Upper lobe of left lung (tissue), 6 donors: ENCODE results near the gene GTSE1. TPM values are rescaled to one million over a fixed set of nuclear protein-coding genes. Genes with fewer than 3 reads are reported as not detected.
A peak's percentile ranks its signal among the peaks of the same experiment; 100 is the strongest.

Experiments
- ATAC-seq, 2 donors: fragments of 200-7000 bp; cut with Tn5 transposase; one replicate each; pipeline ENCODE4 v1.9.1; 2022; ENCODE audit warnings: mild to moderate bottlenecking in 2 of 2, moderate library complexity in 2 of 2; ENCODE audit not compliant: low FRiP score in 2 of 2
- DNase-seq, 2 donors: peaks; one replicate each; pipeline ENCODE4 v3.0.0-alpha.2; 2019 to 2020
- H3K27ac ChIP-seq, 4 donors: fragments of 200-600 bp; sonication (generic); one replicate each; pipeline ENCODE4 v1.5.1; 2016 to 2019
- H3K27me3 ChIP-seq, 4 donors: fragments of 200-600 bp; sonication (generic); one replicate each; pipeline ENCODE4 v1.5.1; 2017 to 2019
- H3K36me3 ChIP-seq, 4 donors: fragments of 200-600 bp; sonication (generic); one replicate each; pipeline ENCODE4 v1.5.1; 2016 to 2019
- H3K4me1 ChIP-seq, 4 donors: fragments of 200-600 bp; sonication (generic); one replicate each; pipeline ENCODE4 v1.5.1; 2018 to 2019
- H3K4me3 ChIP-seq, 4 donors: fragments of 200-600 bp; sonication (generic); one replicate each; pipeline ENCODE4 v1.5.1; 2017 to 2019; ENCODE audit warnings: mild to moderate bottlenecking in 2 of 4, moderate library complexity in 1 of 4
- H3K9me3 ChIP-seq, 4 donors: fragments of 200-600 bp; sonication (generic); one replicate each; pipeline ENCODE4 v1.5.1; 2018 to 2019
- EP300 ChIP-seq, 4 donors: sonication (generic); formaldehyde crosslinking; IDR thresholded peaks; one replicate each; pipeline ENCODE4 v1.5.1; 2017; ENCODE audit warnings: antibody characterized with exemption in 4 of 4, control low read depth in 2 of 4
- POLR2A ChIP-seq, 4 donors: fragments of 450-650 bp; IDR thresholded peaks; one replicate each; pipeline ENCODE4 v1.5.1; 2016 to 2017; ENCODE audit warnings: antibody characterized with exemption in 4 of 4, mild to moderate bottlenecking in 2 of 4
- POLR2AphosphoS5 ChIP-seq, 2 donors: sonication (generic); formaldehyde crosslinking; IDR thresholded peaks; one replicate each; pipeline ENCODE4 v1.5.1; 2017; ENCODE audit warnings: antibody characterized with exemption in 2 of 2
- WGBS, 2 donors: methylation state at CpG; one replicate each; pipeline ENCODE4 v1.1.5; 2017 to 2018; 5-methylcytosine and 5-hydroxymethylcytosine counted together
- total RNA-seq, 6 donors: library from RNA; depleted of rRNA in 4 of 6; stranded (reverse); fragments of >200 nt in 4 of 6; gene quantifications; one replicate each; pipeline versions ENCODE4 v1.1.0 to v1.2.1, GENCODE V29; 2016 to 2021
- TF ChIP-seq, protein P1 (sequence below), 6 experiments: fragments of 450-650 bp in 4 of 6; fragments of 200-600 bp in 2 of 6; sonication (generic) in 2 of 6; IDR thresholded peaks; one replicate each; pipeline ENCODE4 v1.5.1; 2016 to 2019; ENCODE audit warnings: antibody characterized with exemption in 6 of 6
- donor health status: DM: no; HTN: no; CAD: no; lungs with moderate emphysema.
- donor health status: DM: no; HTN: yes; CAD: no; lungs with severe emphysema.

The GTSE1 gene
- total RNA-seq, 6 donors from 2014 or later = 0.30 to 4.4 (median 1.4) TPM; not detected in 1

DNA sequence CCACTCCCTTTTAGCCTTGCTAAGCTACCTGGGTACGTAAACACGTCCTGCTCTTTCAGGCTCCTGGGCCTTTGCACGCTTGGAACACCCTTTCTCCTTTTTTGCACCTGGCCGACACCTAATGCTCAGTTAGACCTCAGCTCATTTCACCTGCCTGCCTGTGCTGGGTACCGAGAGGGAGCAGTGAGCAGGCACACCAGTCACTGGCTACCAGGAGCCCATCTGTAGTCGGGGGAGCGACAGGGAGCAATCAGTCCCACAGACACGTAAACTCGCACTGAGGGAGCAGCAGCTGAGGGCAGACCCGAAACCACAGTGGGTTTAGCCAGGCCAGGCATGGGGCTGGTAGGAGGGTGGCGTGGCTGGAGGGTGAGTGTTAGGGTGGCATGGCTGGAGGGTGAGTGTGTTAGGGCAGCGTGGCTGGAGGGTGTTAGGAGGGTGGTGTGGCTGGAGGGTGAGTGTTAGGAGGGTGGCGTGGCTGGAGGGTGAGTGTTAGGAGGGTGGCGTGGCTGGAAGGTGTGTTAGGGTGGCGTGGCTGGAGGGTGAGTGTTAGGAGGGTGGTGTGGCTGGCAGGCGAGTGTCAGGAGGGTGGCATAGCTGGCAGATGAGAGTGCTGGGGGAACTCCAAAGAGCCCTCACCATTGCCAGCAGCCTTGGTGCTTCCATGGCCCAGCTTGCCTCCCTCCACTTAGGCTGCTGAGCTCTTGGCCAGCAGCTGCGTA lies 6.4 kb upstream of the GTSE1 start:
- WGBS, 2 donors = 92 to 94% methylated on average over 17 of the region's 17 CpGs
- Histone ChIP-seq H3K36me3 (peaks cover 7 to 73% (median 45%) of the 10 kb centered on the region in 4 donors), H3K27me3 (no peaks in the 10 kb centered on the region), H3K9me3 (no peaks in the 10 kb centered on the region), H3K27ac (no peak overlapping the region), H3K4me3 (no peak overlapping the region), H3K4me1 (peaks cover 15 to 25% (median 18%) of the 10 kb centered on the region in 4 donors)
- no peak for DNase-seq
- TF ChIP-seq POLR2A (IDR thresholded peaks at IDR 0.05) (no peak), EP300 (IDR thresholded peaks at IDR 0.05) (no peak)
- ATAC-seq = no peak

DNA sequence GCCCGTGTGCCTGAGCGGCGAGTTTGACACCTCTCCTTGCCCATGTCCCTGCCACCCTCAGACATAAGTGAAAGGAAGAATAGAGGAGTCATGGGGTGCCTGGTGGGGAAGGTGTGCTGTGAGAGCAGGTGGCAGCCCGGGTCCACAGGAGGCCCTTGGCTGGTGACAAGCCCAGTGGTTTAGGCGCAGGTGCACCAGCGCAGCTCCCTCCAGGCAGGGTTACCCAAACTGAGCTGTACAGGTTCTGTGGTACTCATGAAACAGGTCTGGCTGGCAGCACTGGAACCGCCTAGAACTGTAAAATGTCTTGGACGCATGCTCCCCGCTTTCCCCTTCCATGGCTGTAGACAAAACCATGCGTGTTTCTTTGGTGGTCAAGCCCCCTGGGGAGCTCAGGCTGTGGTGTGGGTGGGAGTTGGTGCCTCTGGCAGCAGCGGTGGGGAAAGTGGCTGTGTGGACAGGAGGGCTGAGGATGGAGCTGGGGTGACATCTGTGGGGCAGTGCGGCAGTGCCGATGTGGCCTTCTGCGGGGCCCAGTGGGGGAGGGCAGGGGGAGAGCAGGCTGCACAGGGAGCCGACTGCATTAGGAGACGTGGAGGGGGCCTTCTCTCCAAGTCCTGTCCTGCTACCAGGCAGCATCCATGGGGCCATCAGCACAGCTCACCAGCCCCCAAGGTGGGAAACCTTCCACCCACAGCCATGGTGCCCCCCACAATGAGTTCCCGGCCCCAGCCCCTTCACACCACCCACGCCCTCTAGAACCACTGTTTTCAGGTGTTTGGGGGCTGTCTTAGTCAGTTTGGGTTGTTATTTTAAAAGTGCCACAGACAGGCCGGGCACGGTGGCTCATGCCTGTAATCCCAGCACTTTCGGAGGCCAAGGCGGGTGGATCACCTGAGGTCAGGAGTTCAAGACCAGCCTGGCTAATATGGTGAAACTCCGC lies 5.6 kb upstream of the GTSE1 start:
- Histone ChIP-seq H3K4me3 (no peak overlapping the region), H3K27ac (no peak overlapping the region), H3K9me3 (no peaks in the 10 kb centered on the region), H3K27me3 (no peaks in the 10 kb centered on the region), H3K36me3 (peaks cover 4 to 66% (median 37%) of the 10 kb centered on the region in 4 donors), H3K4me1 (peaks cover 22 to 34% (median 25%) of the 10 kb centered on the region in 4 donors)
- ATAC-seq (no peak), DNase-seq (no peak)
- TF ChIP-seq EP300 (IDR thresholded peaks at IDR 0.05) = no peak
- TF ChIP-seq POLR2AphosphoS5 (IDR thresholded peaks at IDR 0.05) = no peak
- TF ChIP-seq POLR2A (IDR thresholded peaks at IDR 0.05) = no peak
- TF ChIP-seq, protein P1, sequence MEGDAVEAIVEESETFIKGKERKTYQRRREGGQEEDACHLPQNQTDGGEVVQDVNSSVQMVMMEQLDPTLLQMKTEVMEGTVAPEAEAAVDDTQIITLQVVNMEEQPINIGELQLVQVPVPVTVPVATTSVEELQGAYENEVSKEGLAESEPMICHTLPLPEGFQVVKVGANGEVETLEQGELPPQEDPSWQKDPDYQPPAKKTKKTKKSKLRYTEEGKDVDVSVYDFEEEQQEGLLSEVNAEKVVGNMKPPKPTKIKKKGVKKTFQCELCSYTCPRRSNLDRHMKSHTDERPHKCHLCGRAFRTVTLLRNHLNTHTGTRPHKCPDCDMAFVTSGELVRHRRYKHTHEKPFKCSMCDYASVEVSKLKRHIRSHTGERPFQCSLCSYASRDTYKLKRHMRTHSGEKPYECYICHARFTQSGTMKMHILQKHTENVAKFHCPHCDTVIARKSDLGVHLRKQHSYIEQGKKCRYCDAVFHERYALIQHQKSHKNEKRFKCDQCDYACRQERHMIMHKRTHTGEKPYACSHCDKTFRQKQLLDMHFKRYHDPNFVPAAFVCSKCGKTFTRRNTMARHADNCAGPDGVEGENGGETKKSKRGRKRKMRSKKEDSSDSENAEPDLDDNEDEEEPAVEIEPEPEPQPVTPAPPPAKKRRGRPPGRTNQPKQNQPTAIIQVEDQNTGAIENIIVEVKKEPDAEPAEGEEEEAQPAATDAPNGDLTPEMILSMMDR (IDR thresholded peaks at IDR 0.05) = no peak
- 90 to 94% methylated on average over 17 to 22 of the region's 23 CpGs for WGBS, 2 donors

DNA sequence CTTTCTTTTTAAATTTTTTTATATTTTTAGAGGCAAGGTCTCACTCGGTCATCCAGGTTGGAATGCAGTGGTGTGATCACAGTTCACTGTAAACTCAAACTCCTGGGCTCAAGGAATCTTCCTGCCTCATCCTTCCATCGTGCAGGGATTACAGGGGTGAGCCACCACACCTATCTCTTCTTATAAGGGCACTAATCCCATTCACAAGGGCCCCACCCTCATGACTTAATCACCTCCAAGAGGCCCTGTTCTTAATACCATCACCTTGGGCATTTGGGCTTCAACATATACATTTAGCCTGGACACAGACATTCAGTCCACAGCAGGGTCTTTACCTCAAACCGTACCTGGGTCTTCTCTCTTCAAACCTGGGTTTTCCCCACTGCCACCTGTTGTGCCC lies 4.5 kb upstream of the GTSE1 start:
- H3K4me1 ChIP-seq = peaks cover 25 to 39% (median 31%) of the 10 kb centered on the region in 4 donors
- H3K36me3 ChIP-seq = peaks cover 4 to 57% (median 30%) of the 10 kb centered on the region in 4 donors
- H3K9me3 ChIP-seq = no peaks in the 10 kb centered on the region
- no peak overlapping the region for H3K4me3 ChIP-seq
- DNase-seq (no peak), ATAC-seq (no peak)
- peak overlapping the region in 1 of 4 donors; percentile 67 for H3K27ac ChIP-seq
- TF ChIP-seq POLR2AphosphoS5 (IDR thresholded peaks at IDR 0.05) (no peak), EP300 (IDR thresholded peaks at IDR 0.05) (no peak), POLR2A (IDR thresholded peaks at IDR 0.05) (no peak)
- TF ChIP-seq, protein P1 (IDR thresholded peaks at IDR 0.05) = no peak
- no peaks in the 10 kb centered on the region for H3K27me3 ChIP-seq
- WGBS, 2 donors = 93 to 100% methylated on average over 3 of the region's 3 CpGs

DNA sequence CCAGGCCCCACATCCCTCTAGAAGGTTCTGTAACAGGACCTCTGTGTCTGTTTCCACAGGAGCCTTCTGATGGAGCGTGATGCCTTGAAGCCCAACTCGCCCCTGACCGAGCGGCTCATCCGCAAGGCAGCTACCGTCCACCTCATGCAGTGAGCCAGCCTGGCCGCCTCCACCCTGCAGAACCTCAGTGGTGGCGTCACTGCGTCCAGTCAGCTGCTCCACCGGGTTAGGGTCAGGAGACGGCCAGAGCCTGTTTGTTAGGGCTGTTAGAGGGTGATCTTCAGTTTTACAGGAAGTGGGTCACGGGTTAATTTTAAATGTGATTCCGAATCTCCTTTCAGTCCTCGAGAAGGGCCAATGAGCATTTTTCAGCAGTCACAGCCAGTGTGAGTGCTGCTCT lies 3.9 kb upstream of the GTSE1 start:
- Histone ChIP-seq H3K9me3 (no peaks in the 10 kb centered on the region), H3K27me3 (no peaks in the 10 kb centered on the region), H3K36me3 (peaks cover 4 to 51% (median 27%) of the 10 kb centered on the region in 4 donors), H3K4me3 (no peak overlapping the region), H3K27ac (peak overlapping the region in 3 of 4 donors; percentile 5 to 67 (median 33)), H3K4me1 (peaks cover 24 to 39% (median 29%) of the 10 kb centered on the region in 4 donors)
- WGBS, 2 donors = 63 to 95% methylated on average over 3 to 13 of the region's 14 CpGs
- no peak for ATAC-seq
- TF ChIP-seq EP300 (IDR thresholded peaks at IDR 0.05) = no peak
- peak in 1 of 4 donors; percentile 33 for TF ChIP-seq POLR2A (IDR thresholded peaks at IDR 0.05)
- DNase-seq = no peak

DNA sequence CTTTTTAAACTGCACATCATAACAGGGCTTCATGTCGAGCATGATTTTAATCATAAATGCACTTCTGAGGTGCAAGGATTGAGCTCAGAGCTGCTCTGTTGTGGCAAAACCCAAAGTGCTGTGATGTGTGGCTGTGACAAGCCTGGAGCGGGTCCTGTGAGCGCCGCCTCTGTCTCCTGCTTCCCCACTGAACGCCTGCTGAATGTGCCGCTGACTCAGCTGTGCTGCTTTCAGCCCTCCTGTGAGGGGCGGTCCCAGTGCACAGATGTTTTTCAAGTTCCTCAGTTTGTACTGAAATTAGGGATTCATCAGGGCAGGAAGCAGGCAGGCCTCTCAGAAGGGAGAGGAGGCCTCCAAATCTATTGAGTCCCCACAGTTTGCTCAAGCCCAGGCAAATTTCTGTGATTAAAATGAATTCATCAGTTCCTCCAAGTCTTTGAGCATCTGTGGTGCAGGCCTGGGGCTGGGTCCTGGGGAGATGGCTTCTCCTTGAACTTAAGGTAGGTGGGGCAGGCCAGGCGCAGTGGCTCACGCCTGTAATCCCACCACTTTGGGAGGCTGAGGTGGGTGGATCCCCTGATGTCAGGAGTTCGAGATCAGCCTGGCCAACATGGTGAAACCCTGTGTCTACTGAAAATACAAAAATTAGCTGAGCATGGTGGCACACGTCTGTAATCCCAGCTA lies 3.0 kb upstream of the GTSE1 start:
- H3K4me1 ChIP-seq = peaks cover 16 to 29% (median 21%) of the 10 kb centered on the region in 4 donors
- DNase-seq (peak in 1 of 2 donors; percentile 60), ATAC-seq (no peak)
- WGBS, 2 donors = 78 to 91% methylated on average over 8 to 11 of the region's 11 CpGs
- H3K9me3 ChIP-seq = no peaks in the 10 kb centered on the region
- H3K36me3 ChIP-seq = peaks cover 4 to 42% (median 26%) of the 10 kb centered on the region in 4 donors
- TF ChIP-seq POLR2AphosphoS5 (IDR thresholded peaks at IDR 0.05) = peak in 1 of 2 donors; percentile 8
- TF ChIP-seq POLR2A (IDR thresholded peaks at IDR 0.05) = peak in 1 of 4 donors; percentile 59
- TF ChIP-seq, protein P1 (IDR thresholded peaks at IDR 0.05) = no peak
- no peak for TF ChIP-seq EP300 (IDR thresholded peaks at IDR 0.05)
- no peaks in the 10 kb centered on the region for H3K27me3 ChIP-seq
- peak overlapping the region in 2 of 4 donors; percentile 48 to 67 for H3K27ac ChIP-seq
- H3K4me3 ChIP-seq = no peak overlapping the region
